Activated CD4-positive, CD25-positive, alpha-beta regulatory T cell (primary cell): ENCODE measurements around the gene CCL18.
"Not testable (repeated sequence)": the region's sequence is repeated elsewhere in the genome, so short reads cannot be mapped to it uniquely, and the experiment has no call there.

Experiments
- DNase-seq, 4 experiments: peaks; one replicate each; lab custom pipeline; 2025; lab: John Stamatoyannopoulos, UW

CCL18 gene

GRCh38 chr17:36104701-36105181 is 40.7 kb downstream of the CCL18 start:
- DNase-seq, result no peak

GRCh38 chr17:36105781-36106492 is 41.9 kb downstream of the CCL18 start:
- DNase-seq, result no peak

- no peak for DNase-seq
Measured at GRCh38 chr17:36106493-36106835, 42.4 kb downstream of the CCL18 start.

- no peak for DNase-seq
Measured at GRCh38 chr17:36107660-36108059, 43.6 kb downstream of the CCL18 start.

- DNase-seq, result not testable (repeated sequence)
Measured at GRCh38 chr17:36108265-36108664, 44.2 kb downstream of the CCL18 start.

- no peak for DNase-seq
Measured at GRCh38 chr17:36111068-36111490, 47.0 kb downstream of the CCL18 start.

GRCh38 chr17:36112572-36112971 is 48.5 kb downstream of the CCL18 start:
- DNase-seq, result no peak

GRCh38 chr17:36113131-36113530 is 49.1 kb downstream of the CCL18 start:
- DNase-seq, result not testable (repeated sequence)

GRCh38 chr17:36114971-36115648 is 51.0 kb downstream of the CCL18 start:
- DNase-seq, result not testable (repeated sequence)

GRCh38 chr17:36115649-36115977 is 51.5 kb downstream of the CCL18 start:
- DNase-seq, result not testable (repeated sequence)

- DNase-seq, result no peak
Measured at GRCh38 chr17:36117505-36118382, 53.7 kb downstream of the CCL18 start.

- no peak for DNase-seq
Measured at GRCh38 chr17:36118477-36119353, 54.6 kb downstream of the CCL18 start.

GRCh38 chr17:36120221-36120620 is 56.1 kb downstream of the CCL18 start:
- DNase-seq, result no peak

- not testable (repeated sequence) for DNase-seq
Measured at GRCh38 chr17:36121099-36121498, 57.0 kb downstream of the CCL18 start.
